AG04450 (cell line): ENCODE results near the gene MEF2A. TPM values are rescaled to one million over a fixed set of nuclear protein-coding genes. Genes with fewer than 3 reads are reported as not detected.

Experiments
- CTCF ChIA-PET: fragments of 300-600, 350-600 bp; formaldehyde crosslinking; extraction: SDS; loops from one replicate; lab custom pipeline; 2022; ENCODE audit warnings: antibody characterized with exemption, inconsistent platforms; lab: Charles Lee
- POLR2A ChIA-PET: fragments of 350-600 bp; formaldehyde crosslinking; extraction: SDS; loops from one replicate; lab custom pipeline; 2021; ENCODE audit warnings: antibody characterized with exemption, inconsistent platforms; lab: Yijun Ruan, JAX
- DNase-seq: peaks from one replicate; pipeline ENCODE4 v3.0.0-alpha.2; 2011; ENCODE audit warnings: low read depth, low spot score
- H3K27ac ChIP-seq: one replicate; pipeline ENCODE4 v1.5.1; 2012; ENCODE audit warnings: low read depth, low read length, control low read depth
- H3K27me3 ChIP-seq: one replicate; pipeline ENCODE4 v1.6.0; 2012; ENCODE audit warnings: low read length; ENCODE audit not compliant: control insufficient read depth, insufficient read depth
- H3K4me3 ChIP-seq: 2 replicates; pipeline ENCODE4 v1.5.1; 2011; ENCODE audit warnings: mild to moderate bottlenecking, low read depth, low read length, control low read depth
- H3K9me3 ChIP-seq: 2 replicates; pipeline ENCODE4 v1.5.1; 2012; ENCODE audit warnings: low read length; ENCODE audit not compliant: control insufficient read depth, insufficient read depth
- polyA plus RNA-seq: library from polyadenylated mRNA; depleted of rRNA; stranded (reverse); fragments of >200 nt; gene quantifications from 2 replicates; pipeline ENCODE4 v1.2.3, GENCODE V29; 2011
- TF ChIP-seq, protein P1 (sequence below): IDR thresholded peaks from 2 replicates; pipeline ENCODE4 v1.5.1; 2011; ENCODE audit warnings: low read depth, low read length, control low read depth, inconsistent platforms

The MEF2A gene
- polyA plus RNA-seq, 1 experiment, result 40.9 TPM

DNA sequence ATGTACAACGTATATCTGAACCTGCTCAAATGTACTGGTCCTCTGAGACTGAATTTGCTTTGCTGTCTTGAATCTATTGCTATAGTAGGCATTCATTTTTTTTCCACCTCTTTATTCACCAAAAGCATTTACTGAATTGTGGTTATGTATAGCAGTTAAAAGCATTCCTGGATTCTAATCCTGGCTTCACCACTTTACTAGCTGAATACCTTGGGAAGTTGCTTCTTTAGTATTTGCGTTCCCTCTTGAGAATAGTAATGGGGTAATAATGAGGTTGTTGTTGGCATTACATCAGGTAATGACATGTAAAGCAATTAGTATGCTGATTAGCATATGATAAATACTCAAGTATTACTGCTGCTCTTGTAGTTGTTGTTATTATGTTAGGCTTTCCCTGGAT is 29.1 kb downstream of the MEF2A start:
- CTCF ChIA-PET, result no interaction called here
- no peak for DNase-seq
- TF ChIP-seq, protein P1, sequence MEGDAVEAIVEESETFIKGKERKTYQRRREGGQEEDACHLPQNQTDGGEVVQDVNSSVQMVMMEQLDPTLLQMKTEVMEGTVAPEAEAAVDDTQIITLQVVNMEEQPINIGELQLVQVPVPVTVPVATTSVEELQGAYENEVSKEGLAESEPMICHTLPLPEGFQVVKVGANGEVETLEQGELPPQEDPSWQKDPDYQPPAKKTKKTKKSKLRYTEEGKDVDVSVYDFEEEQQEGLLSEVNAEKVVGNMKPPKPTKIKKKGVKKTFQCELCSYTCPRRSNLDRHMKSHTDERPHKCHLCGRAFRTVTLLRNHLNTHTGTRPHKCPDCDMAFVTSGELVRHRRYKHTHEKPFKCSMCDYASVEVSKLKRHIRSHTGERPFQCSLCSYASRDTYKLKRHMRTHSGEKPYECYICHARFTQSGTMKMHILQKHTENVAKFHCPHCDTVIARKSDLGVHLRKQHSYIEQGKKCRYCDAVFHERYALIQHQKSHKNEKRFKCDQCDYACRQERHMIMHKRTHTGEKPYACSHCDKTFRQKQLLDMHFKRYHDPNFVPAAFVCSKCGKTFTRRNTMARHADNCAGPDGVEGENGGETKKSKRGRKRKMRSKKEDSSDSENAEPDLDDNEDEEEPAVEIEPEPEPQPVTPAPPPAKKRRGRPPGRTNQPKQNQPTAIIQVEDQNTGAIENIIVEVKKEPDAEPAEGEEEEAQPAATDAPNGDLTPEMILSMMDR, result no peak
- Histone ChIP-seq H3K4me3 (no peak overlapping the region), H3K27ac (no peak overlapping the region), H3K27me3 (no peaks in the 10 kb centered on the region), H3K9me3 (no peaks in the 10 kb centered on the region)
- POLR2A ChIA-PET, result no interaction called here

DNA sequence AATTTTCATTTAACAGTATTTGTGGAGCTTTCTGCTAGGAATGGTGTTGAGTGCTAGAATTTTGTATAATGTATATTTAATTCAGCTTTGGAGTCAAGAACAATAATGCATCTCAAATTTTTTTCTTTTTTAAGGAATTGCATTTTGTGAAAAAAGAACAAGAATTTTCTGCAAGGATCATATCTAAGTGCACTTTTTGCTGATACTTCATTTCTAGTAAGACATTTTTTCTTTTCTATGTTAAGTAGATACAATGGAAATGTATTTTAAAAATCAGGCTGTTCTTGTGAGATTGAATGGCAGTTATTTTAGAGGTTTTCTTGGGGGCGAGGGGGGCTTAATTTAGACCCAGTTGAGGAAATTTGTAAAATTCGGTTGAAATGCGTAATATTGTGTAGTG is 32.5 kb downstream of the MEF2A start:
- TF ChIP-seq, protein P1, result no peak
- ChIA-PET CTCF (no interaction called here), POLR2A (no interaction called here)
- no peak for DNase-seq
- no peak overlapping the region for H3K4me3 ChIP-seq
- no peak overlapping the region for H3K27ac ChIP-seq
- no peaks in the 10 kb centered on the region for H3K27me3 ChIP-seq
- no peaks in the 10 kb centered on the region for H3K9me3 ChIP-seq

DNA sequence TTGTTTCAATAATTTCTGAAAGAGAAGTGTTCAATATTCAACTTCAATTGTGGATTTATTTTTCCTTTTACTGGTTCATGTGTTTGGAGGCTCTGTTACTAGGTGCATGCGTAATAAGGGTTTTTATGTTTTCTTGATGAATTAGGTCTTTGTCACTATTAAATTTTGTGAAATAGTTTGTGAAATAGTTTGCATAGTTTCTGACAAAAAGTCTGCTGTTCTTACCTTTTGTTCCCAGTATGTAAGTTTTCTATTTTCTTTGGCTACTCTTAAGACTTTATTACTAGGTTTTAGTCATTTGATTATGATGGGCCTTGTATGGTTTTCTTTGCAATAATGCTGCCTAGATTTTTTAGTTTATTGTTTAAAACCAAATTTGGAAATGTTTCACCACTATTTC is 38.0 kb downstream of the MEF2A start:
- TF ChIP-seq, protein P1, result no peak
- no peak for DNase-seq
- ChIA-PET POLR2A (no interaction called here), CTCF (no interaction called here)
- Histone ChIP-seq H3K27me3 (no peaks in the 10 kb centered on the region), H3K4me3 (no peak overlapping the region), H3K9me3 (no peaks in the 10 kb centered on the region), H3K27ac (no peak overlapping the region)

DNA sequence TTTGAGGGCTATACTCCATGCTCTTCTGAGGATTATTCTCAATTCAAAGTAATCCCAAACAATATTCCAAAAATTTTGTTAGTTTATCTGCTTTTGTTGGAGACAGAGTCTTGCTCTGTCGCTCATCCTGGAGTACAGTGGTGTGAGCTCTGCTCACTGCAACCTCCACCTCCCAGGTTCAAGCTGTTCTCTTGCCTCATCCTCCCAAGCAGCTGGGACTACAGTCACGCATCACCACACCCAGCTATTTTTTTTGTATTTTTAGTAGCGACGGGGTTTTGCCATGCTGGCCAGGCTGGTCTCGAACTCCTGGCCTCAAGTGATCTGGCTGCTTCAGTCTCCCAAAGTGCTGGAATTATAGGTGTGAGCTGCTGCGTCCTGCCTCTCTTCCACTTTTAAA is 39.1 kb downstream of the MEF2A start:
- ChIA-PET POLR2A (no interaction called here), CTCF (interaction anchor here (0.6 kb wide), 1 partner anchor 336 kb away, joined by 9 read pairs; no protein-coding TSS in a partner anchor)
- Histone ChIP-seq H3K27me3 (no peaks in the 10 kb centered on the region), H3K9me3 (no peaks in the 10 kb centered on the region), H3K27ac (no peak overlapping the region), H3K4me3 (no peak overlapping the region)
- DNase-seq, result no peak
- TF ChIP-seq, protein P1, result no peak

DNA sequence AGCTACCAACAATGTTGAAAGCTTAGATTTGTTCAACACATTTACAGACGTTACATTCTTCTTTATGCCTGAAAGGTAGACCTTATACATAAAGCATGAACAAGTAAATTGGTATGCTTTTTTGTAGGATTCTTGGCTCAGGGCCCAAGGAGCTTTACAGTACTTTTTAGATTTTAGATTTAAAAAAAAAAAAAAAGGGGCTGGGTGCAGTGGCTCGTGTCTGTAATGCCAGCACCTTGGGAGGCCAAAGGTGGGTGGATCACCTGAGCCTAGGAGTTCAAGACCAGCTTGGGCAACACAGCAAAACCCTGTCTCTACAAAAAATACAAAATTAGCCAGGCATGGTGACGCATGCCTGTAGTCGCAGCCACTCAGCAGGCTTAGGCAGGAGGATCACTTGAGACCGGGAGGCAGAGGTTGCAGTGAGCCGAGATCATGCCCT is 39.7 kb downstream of the MEF2A start:
- H3K9me3 ChIP-seq, result no peaks in the 10 kb centered on the region
- POLR2A ChIA-PET, result no interaction called here
- no peak for DNase-seq

More for the DNA sequence above, 39.7 kb downstream of the MEF2A start:
- no peaks in the 10 kb centered on the region for H3K27me3 ChIP-seq
- CTCF ChIA-PET, result interaction anchor here (0.6 to 1.0 kb wide), 2 partner anchors 98 to 337 kb away, joined by 4 to 9 read pairs; no protein-coding TSS in a partner anchor
- H3K4me3 ChIP-seq, result no peak overlapping the region
- TF ChIP-seq, protein P1, result no peak
- no peak overlapping the region for H3K27ac ChIP-seq
